ENCODE results near the gene PURB. TPM values are rescaled to one million over a fixed set of nuclear protein-coding genes. Genes with fewer than 3 reads are reported as not detected.
"Not testable (repeated sequence)": the region's sequence is repeated elsewhere in the genome, so short reads cannot be mapped to it uniquely, and the experiment has no call there.

Gene PURB
- total and polyA plus RNA-seq, 7 donors = 4.2 to 40.3 (median 31.4) TPM

- peak overlapping the region; percentile 64 to 83 (median 74) for H3K4me3 ChIP-seq
- no peaks in the 10 kb centered on the region for H3K36me3 ChIP-seq
- DNase-seq = no peak
- TF ChIP-seq POLR2AphosphoS5 (IDR thresholded peaks at IDR 0.05) = no peak
- no peak for TF ChIP-seq EP300 (IDR thresholded peaks at IDR 0.05)
- TF ChIP-seq CTCF (IDR thresholded peaks at IDR 0.05) = no peak
- TF ChIP-seq POLR2A (IDR thresholded peaks at IDR 0.05) = no peak
- intact Hi-C loops (cut with DNase I) = loop anchor here (1.0 to 5.0 kb wide), 4 partner anchors 50 to 265 kb away; partner anchors contain the start of genes PPIA, TBRG4 and ZMIZ2
- peaks cover 0 to 59% (median 50%) of the 10 kb centered on the region in 4 donors for H3K4me1 ChIP-seq
- H3K27me3 ChIP-seq = no peaks in the 10 kb centered on the region
- 1% methylated on average over 12 of the region's 12 CpGs for WGBS, 2 donors
- no peaks in the 10 kb centered on the region for H3K9me3 ChIP-seq
- H3K27ac ChIP-seq = peak overlapping the region; percentile 92 to 99 (median 97)
Measured at GRCh38 chr7:44846816-44847508, 38.4 kb downstream of the PURB start.

- Histone ChIP-seq H3K27ac (peak overlapping the region; percentile 92 to 99 (median 97)), H3K4me3 (peak overlapping the region; percentile 64 to 83 (median 74)), H3K4me1 (peaks cover 0 to 65% (median 55%) of the 10 kb centered on the region in 4 donors)
- intact Hi-C loops (cut with DNase I) = loop anchor here (2.0 to 5.0 kb wide), 3 partner anchors 50 to 266 kb away; partner anchors contain the start of genes PPIA, TBRG4 and ZMIZ2
- not testable (repeated sequence) for DNase-seq, H3K9me3 ChIP-seq, H3K36me3 ChIP-seq, H3K27me3 ChIP-seq
- WGBS, 2 donors = 6 to 34% methylated on average over 11 of the region's 11 CpGs
Measured at GRCh38 chr7:44846390-44846789, 38.9 kb downstream of the PURB start.

GRCh38 chr7:44845451-44845850, 39.9 kb downstream of the PURB start:
- intact Hi-C loops (cut with DNase I) = loop anchor here (5.0 kb wide), 1 partner anchor 267 kb away; the partner anchor contains the start of gene TBRG4
- TF ChIP-seq POLR2A (IDR thresholded peaks at IDR 0.05) (no peak), POLR2AphosphoS5 (IDR thresholded peaks at IDR 0.05) (no peak), EP300 (IDR thresholded peaks at IDR 0.05) (no peak)
- H3K27me3 ChIP-seq = no peaks in the 10 kb centered on the region
- no peak overlapping the region for H3K4me3 ChIP-seq
- H3K36me3 ChIP-seq = peaks cover 0 to 7% (median 6%) of the 10 kb centered on the region in 4 donors
- H3K4me1 ChIP-seq = peaks cover 0 to 66% (median 58%) of the 10 kb centered on the region in 4 donors
- no peak for DNase-seq
- no peaks in the 10 kb centered on the region for H3K9me3 ChIP-seq
- peak overlapping the region in 3 of 4 donors; percentile 6 to 95 (median 92) for H3K27ac ChIP-seq

- intact Hi-C loops (cut with DNase I); H3K9me3 ChIP-seq; DNase-seq; H3K4me3 ChIP-seq; H3K27me3 ChIP-seq: not testable (repeated sequence)
- peaks cover 0 to 58% (median 50%) of the 10 kb centered on the region in 4 donors for H3K4me1 ChIP-seq
- H3K27ac ChIP-seq = peak overlapping the region in 2 of 4 donors; percentile 7 to 60
- H3K36me3 ChIP-seq = peaks cover 0 to 27% (median 18%) of the 10 kb centered on the region in 4 donors
- WGBS, 2 donors = 95 to 97% methylated on average over 5 of the region's 5 CpGs
Measured at GRCh38 chr7:44843440-44843839, 41.9 kb downstream of the PURB start.

GRCh38 chr7:44842675-44843074, 42.7 kb downstream of the PURB start:
- TF ChIP-seq POLR2AphosphoS5 (IDR thresholded peaks at IDR 0.05) = peak in 1 of 4 donors; percentile 26
- H3K4me3 ChIP-seq; DNase-seq; H3K27me3 ChIP-seq; intact Hi-C loops (cut with DNase I); H3K9me3 ChIP-seq: not testable (repeated sequence)
- peaks cover 0 to 58% (median 50%) of the 10 kb centered on the region in 4 donors for H3K4me1 ChIP-seq
- 89 to 90% methylated on average over 8 of the region's 8 CpGs for WGBS, 2 donors
- peak overlapping the region in 3 of 4 donors; percentile 25 to 60 (median 59) for H3K27ac ChIP-seq
- peaks cover 0 to 33% (median 18%) of the 10 kb centered on the region in 4 donors for H3K36me3 ChIP-seq

GRCh38 chr7:44838751-44839150, 46.6 kb downstream of the PURB start:
- Histone ChIP-seq H3K4me1 (peaks cover 0 to 26% (median 23%) of the 10 kb centered on the region in 4 donors), H3K4me3 (no peak overlapping the region), H3K27ac (no peak overlapping the region), H3K27me3 (no peaks in the 10 kb centered on the region), H3K36me3 (peaks cover 0 to 60% (median 34%) of the 10 kb centered on the region in 4 donors), H3K9me3 (no peaks in the 10 kb centered on the region)
- DNase-seq = no peak
- TF ChIP-seq POLR2A (IDR thresholded peaks at IDR 0.05) = no peak
- TF ChIP-seq POLR2AphosphoS5 (IDR thresholded peaks at IDR 0.05) = no peak
- no peak for TF ChIP-seq EP300 (IDR thresholded peaks at IDR 0.05)
- TF ChIP-seq CTCF (IDR thresholded peaks at IDR 0.05) = no peak
- 57 to 70% methylated on average over 2 of the region's 2 CpGs for WGBS, 2 donors
- intact Hi-C loops (cut with DNase I) = no loop called here

Data from sigmoid colon (tissue), 7 donors.